GM21423 (cell line): ENCODE data around the gene SPATS2L.

Experiments
- ATAC-seq: cut with Tn5 transposase; IDR thresholded peaks from one replicate; pipeline ENCODE4 v1.9.1; 2021; ENCODE audit warnings: mild to moderate bottlenecking, moderate library complexity; ENCODE audit not compliant: unreplicated experiment

Gene SPATS2L

GRCh38 chr2:200488169-200488568 is 181.7 kb downstream of the SPATS2L start:
- ATAC-seq = no peak

- no peak for ATAC-seq
These were observed 183.5 kb downstream of the SPATS2L start for GRCh38 chr2:200490001-200490400.

GRCh38 chr2:200492656-200493055 is 186.2 kb downstream of the SPATS2L start:
- ATAC-seq = no peak

- ATAC-seq = no peak
These were observed 187.6 kb downstream of the SPATS2L start for GRCh38 chr2:200494048-200494447.

GRCh38 chr2:200496696-200497095 is 190.2 kb downstream of the SPATS2L start:
- no peak for ATAC-seq

GRCh38 chr2:200498402-200499162 is 192.1 kb downstream of the SPATS2L start:
- ATAC-seq = no peak

- ATAC-seq = no peak
These were observed 195.7 kb downstream of the SPATS2L start for GRCh38 chr2:200502196-200502595.

GRCh38 chr2:200506679-200507078 is 200.2 kb downstream of the SPATS2L start:
- ATAC-seq = no peak

GRCh38 chr2:200507179-200507578 is 200.7 kb downstream of the SPATS2L start:
- ATAC-seq = no peak

GRCh38 chr2:200509235-200509611 is 202.7 kb downstream of the SPATS2L start:
- ATAC-seq = no peak

- ATAC-seq = peak; percentile 99
These were observed 203.3 kb downstream of the SPATS2L start, which contains the start of gene KCTD18 for GRCh38 chr2:200509612-200510433. Gene KCTD18 (minus strand): TSS chr2:200510068. CDS start chr2:200507016, 3,052 bp downstream.

GRCh38 chr2:200515155-200515554 is 208.7 kb downstream of the SPATS2L start:
- ATAC-seq = no peak

- ATAC-seq = no peak
These were observed 216.7 kb downstream of the SPATS2L start for GRCh38 chr2:200523158-200523557.

- no peak for ATAC-seq
These were observed 217.1 kb downstream of the SPATS2L start for GRCh38 chr2:200523604-200524003.

GRCh38 chr2:200525066-200525465 is 218.6 kb downstream of the SPATS2L start:
- ATAC-seq = no peak

GRCh38 chr2:200525551-200525881 is 219.0 kb downstream of the SPATS2L start:
- ATAC-seq = no peak

GRCh38 chr2:200525882-200526651 is 219.6 kb downstream of the SPATS2L start, which contains the start of gene SGO2:
Gene SGO2 (plus strand): TSS chr2:200526207. CDS start chr2:200532976, 6,769 bp downstream.
- ATAC-seq = peak; percentile 99

GRCh38 chr2:200528228-200528627 is 221.7 kb downstream of the SPATS2L start:
- ATAC-seq = no peak
